Germinal center (tissue), 1 donor: ENCODE data around the gene CCNJL.
"Not testable (repeated sequence)": the region's sequence is repeated elsewhere in the genome, so short reads cannot be mapped to it uniquely, and the experiment has no call there.

Experiments
- DNase-seq: peaks from one replicate; pipeline ENCODE4 v3.0.0; 2012; ENCODE audit warnings: mixed read lengths, low spot score

Gene CCNJL

DNA sequence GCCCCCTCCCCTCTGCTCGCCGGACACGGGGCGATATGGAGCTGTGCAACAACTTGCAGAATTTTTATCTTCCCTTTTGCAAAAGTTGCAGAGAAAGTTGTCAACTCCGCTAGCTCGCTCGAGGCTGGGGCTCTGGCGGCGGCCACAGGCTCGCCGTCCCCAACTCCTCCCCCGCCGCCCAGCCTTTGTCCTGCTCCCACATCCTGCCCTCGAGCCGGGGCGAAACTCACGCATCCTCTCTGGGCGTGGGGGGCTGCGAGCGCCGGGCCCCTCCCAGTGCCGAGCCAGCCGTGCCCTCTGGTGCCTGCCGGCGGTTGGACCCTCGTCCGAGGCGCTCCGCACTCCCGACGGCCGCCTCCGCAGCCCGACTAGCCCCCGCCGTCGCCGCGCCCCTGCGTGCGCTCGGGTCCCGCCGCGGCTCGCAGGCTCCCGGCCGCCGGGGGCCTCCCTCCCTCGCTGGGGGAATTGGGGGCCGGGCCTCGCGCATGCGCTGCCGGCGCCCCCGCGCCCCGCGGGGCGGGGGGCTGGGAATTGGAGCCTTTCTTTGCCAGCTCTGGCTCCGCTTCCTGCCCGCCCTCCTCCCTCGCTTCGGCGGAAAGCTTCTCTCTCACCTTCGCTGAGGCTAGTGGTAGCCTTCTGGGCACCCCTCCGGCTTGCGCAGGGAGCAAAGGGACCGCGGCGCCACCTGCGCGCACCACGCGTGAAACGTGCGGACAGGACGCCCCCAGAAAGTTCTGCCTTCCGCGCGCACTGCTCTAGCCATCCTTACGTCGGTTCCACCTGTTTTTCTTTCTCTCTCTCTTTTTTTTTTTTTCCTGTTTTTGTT lies at the start of gene CCNJL:
Gene CCNJL, minus strand, starts transcription at position 431 of the 826 bp plus-strand sequence. CDS start 641 bp downstream, outside the sequence.
- peak; percentile 35 for DNase-seq

DNA sequence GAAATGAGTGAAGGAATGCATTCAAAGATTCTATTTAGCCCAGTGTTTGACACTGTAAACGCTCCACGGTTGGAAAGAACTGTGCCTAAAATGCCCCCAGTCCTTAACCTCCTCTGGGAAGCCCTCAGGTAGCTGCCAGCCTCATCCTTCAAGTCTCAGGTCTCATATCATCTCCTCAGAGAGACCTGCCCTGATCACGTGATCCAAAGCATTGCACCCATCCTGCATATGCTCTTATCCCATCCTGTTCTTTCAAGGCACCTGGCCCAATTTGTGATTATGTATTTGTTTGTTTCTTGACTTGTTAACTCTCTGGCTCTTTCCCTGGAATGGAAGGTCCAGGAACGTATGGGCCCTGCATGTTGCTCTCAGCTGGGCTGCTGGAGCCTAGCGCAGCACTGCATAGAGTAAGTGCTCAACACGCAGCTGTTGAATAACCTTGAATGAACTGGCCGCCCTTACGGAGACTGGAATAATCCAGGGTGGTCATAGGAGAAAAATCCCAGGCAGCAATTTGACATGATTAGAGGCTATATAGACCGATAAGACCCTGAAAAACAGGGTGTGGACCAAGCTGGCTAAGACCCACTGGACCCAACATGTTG lies 49.4 kb upstream of the CCNJL start:
- DNase-seq: no peak

- DNase-seq: no peak
These were observed 47.9 kb upstream of the CCNJL start for GRCh38 chr5:160360310-160360709.

DNA sequence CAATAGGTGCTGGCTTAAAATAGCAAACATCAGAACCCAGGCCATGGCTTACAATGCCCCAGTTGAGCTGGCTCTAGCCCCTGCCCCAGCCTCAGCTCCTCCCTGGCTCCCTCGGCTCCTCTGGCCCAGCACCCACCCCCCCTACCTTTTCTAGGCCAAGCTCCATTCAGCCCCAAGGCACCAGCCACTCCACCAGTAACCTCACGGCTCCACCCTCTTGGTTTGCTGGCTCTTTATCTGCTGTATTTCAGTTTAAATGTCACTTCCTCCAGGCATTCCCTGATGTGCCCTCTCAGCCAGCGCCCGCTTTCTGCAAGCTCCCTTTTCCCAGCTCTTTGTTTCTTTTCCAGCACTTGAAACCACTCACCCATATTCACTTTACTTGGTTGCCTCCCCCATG lies 47.5 kb upstream of the CCNJL start:
- DNase-seq: no peak

- no peak for DNase-seq
These were observed 46.9 kb upstream of the CCNJL start for GRCh38 chr5:160359242-160359641.

GRCh38 chr5:160357861-160358411 lies 45.6 kb upstream of the CCNJL start:
- DNase-seq: no peak

- DNase-seq: no peak
These were observed 45.0 kb upstream of the CCNJL start for GRCh38 chr5:160357394-160357793.

DNA sequence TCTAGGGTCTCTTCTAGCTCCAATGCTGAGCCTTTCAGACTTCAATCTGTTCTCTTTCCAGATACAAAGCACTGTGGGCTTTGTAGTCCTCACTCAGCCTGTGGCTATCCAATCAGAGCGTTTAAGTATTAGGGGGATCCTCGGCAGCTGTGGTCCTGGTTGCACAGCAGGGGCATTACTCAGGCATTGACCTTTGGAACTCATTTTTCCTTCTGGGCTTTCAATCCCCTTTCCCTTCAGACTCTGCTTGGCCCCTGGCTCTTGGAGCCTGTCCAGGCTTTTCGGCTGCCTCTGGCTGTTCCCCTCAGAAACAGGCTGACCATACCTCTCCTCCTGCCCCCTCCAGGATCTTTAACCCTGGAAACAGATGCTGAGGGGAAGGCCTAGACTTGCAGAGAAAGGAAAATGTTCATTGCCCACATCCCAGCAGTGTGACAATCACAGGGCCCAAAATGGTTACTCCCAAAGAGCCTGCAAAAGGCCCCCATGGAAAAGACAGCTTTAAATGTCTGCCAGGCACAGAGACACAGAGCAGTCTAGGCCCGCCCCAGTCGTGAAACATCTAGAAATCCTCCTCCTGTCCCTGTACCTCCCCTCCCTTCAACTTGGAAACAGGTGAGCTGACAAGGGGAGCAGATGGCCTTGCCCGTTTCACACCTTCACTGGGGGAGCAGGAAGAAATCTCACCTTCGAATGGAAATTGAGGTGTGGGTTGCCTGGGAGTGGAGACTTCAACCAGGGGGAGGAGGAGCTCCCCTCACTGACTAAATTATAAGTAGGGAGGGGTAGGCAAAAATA lies 44.4 kb upstream of the CCNJL start:
- no peak for DNase-seq

GRCh38 chr5:160354666-160355065 lies 42.3 kb upstream of the CCNJL start:
- no peak for DNase-seq

- DNase-seq: no peak
These were observed 41.0 kb upstream of the CCNJL start for GRCh38 chr5:160353379-160353778.

- DNase-seq: no peak
These were observed 39.9 kb upstream of the CCNJL start for GRCh38 chr5:160352308-160352707.

GRCh38 chr5:160349935-160350303 lies 37.6 kb upstream of the CCNJL start:
- DNase-seq: no peak

DNA sequence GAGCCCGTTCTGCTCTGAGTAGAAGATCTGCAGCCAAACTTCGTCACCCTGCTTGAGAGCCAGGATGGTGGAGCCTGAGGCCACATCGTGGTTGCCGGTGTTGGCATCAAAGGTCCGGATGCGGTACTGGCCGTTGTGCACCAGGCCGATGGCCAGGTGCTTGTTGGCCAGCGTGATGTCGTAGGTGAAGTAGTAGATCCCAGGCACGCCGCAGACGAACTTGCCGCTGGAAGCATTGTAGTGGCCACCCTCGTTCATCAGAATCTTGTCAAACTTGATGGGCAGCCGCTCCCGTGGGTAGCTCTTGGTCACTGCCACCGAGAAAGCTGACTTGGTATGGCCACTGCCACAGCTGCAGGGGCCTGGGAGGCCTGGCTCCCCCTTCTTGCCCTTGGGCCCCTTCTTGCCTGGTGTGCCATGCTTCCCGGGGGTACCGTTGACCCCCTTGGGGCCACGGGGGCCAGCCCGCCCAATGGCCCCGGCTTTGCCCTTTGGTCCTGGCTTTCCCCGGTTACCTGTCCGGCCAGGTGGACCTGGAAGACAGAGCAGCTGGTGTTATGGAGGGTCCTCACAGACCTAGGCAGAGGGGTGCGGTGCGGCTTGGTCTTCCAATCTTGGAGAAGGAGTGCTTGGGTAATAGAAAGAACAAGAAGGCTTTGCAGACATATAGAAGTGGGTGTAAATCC lies 37.0 kb upstream of the CCNJL start:
- DNase-seq: no peak

GRCh38 chr5:160348080-160348479 lies 35.7 kb upstream of the CCNJL start:
- no peak for DNase-seq

DNA sequence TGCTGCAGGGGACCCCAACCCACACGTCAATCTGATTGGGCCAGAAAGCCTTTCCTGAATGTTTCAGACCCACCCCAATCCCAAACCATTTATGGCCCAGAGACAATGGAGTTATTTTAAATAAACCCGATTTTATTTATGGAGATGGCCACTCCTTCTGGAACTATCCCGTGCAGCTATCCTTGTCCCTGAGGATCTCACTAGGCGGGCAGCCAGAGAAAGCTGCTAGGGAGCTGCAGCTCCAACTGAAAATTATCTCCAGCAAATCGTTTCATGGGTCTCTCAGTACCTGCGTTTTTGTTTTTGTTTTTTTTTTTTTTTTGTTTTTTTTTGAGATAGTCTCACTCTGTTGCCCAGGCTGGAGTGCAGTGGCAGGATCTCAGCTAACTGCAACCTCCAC lies 35.1 kb upstream of the CCNJL start:
- DNase-seq: no peak

GRCh38 chr5:160342413-160342941 lies 30.1 kb upstream of the CCNJL start:
- DNase-seq: no peak

- no peak for DNase-seq
These were observed 29.0 kb upstream of the CCNJL start for GRCh38 chr5:160341309-160341870.

GRCh38 chr5:160340513-160340912 lies 28.1 kb upstream of the CCNJL start:
- DNase-seq: not testable (repeated sequence)

DNA sequence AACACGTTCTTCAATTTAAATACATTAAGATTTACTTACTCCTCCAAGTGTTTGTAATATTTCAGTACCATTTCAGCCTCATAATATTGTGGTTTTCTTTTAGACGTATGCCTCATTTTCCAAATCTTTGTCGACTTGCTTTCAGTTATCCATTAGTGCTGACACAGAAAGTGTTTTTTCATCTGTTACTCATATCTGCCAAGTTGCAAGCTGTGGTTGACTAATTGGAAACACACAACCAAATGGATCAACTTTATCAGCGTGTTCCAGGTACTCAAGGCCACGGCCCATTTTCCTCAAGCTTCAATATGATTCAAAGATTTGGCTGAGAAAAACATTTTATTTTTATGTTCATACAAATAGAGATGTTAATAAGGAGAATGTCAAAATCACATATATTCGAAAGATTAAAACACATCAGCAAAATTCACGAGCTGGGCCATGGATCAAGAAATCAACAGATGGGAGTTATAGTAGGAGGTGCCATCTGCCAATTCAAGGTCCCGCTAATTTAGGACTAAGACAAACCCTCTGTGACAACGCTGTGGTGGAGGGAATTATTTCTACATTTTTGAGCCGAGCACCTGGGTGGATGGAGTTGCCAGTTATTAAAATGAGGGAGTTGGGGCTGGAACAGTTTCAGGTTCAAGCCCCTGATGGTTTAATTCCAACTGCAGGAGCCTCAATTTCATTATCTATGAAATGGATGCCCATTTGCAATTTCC lies 27.2 kb upstream of the CCNJL start:
- no peak for DNase-seq

GRCh38 chr5:160334716-160335115 lies 22.4 kb upstream of the CCNJL start:
- DNase-seq: not testable (repeated sequence)

- no peak for DNase-seq
These were observed 21.4 kb upstream of the CCNJL start for GRCh38 chr5:160333721-160334120.
